ENCODE data around the gene RFX1.

The RFX1 gene

DNA sequence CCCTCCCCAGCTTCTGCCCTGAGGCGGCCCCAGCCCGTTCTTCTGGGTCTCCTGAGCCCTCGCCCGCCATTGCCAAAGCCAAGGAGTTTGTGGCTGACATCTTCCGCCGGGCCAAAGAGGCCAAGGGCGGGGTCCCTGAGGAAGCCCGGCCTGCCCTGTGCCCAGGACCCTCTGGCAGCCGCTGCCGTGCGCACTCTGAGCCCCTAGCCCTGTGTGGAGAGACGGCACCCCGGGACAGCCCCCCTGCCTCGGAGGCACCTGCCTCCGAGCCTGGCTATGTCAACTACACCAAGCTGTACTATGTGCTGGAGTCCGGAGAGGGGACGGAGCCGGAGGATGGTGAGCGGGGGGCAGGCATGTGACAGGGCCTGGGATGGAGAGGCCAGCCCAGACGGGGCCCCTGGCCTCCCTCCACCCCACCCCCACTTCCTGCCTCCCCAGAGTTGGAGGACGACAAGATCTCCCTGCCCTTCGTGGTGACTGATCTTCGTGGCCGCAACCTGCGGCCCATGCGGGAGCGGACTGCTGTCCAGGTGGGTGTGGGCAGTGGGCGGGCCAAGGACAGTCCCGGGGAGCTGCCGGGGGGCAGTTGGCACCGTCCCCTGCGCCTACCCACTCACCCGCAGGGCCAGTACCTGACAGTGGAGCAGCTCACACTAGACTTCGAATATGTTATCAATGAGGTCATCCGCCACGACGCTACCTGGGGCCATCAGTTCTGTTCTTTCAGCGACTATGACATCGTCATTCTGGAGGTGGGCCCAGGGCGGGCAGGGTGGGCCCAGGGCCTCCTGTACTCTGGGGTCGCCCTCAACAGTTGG is 46.8 kb downstream of the RFX1 start:
- TF ChIP-seq FOXP2 (optimal IDR thresholded peaks at IDR 0.05; ENCODE audit: borderline replicate concordance, extremely low read depth, extremely low read length, insufficient read depth) (no peak), POLR2AphosphoS5 (IDR thresholded peaks at IDR 0.05; ENCODE audit: low read depth, low read length) (no peak), TAF1 (IDR thresholded peaks at IDR 0.05; ENCODE audit: borderline replicate concordance, insufficient read depth, low read length) (no peak), SIN3A (IDR thresholded peaks at IDR 0.05; ENCODE audit: borderline replicate concordance, insufficient read depth, low read length) (no peak)
- TF ChIP-seq, protein P1, sequence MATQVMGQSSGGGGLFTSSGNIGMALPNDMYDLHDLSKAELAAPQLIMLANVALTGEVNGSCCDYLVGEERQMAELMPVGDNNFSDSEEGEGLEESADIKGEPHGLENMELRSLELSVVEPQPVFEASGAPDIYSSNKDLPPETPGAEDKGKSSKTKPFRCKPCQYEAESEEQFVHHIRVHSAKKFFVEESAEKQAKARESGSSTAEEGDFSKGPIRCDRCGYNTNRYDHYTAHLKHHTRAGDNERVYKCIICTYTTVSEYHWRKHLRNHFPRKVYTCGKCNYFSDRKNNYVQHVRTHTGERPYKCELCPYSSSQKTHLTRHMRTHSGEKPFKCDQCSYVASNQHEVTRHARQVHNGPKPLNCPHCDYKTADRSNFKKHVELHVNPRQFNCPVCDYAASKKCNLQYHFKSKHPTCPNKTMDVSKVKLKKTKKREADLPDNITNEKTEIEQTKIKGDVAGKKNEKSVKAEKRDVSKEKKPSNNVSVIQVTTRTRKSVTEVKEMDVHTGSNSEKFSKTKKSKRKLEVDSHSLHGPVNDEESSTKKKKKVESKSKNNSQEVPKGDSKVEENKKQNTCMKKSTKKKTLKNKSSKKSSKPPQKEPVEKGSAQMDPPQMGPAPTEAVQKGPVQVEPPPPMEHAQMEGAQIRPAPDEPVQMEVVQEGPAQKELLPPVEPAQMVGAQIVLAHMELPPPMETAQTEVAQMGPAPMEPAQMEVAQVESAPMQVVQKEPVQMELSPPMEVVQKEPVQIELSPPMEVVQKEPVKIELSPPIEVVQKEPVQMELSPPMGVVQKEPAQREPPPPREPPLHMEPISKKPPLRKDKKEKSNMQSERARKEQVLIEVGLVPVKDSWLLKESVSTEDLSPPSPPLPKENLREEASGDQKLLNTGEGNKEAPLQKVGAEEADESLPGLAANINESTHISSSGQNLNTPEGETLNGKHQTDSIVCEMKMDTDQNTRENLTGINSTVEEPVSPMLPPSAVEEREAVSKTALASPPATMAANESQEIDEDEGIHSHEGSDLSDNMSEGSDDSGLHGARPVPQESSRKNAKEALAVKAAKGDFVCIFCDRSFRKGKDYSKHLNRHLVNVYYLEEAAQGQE (IDR thresholded peaks at IDR 0.05; ENCODE audit: insufficient read depth in 1 of 2, low read depth in 2 of 2, low read length in 2 of 2), result no peak

- TF ChIP-seq TAF1 (IDR thresholded peaks at IDR 0.05; ENCODE audit: borderline replicate concordance, insufficient read depth, low read length), result no peak
Observed at GRCh38 chr19:13958043-13958442, 48.1 kb downstream of the RFX1 start.

GRCh38 chr19:13957051-13957450 is 49.1 kb downstream of the RFX1 start:
- TF ChIP-seq FOXP2 (optimal IDR thresholded peaks at IDR 0.05; ENCODE audit: borderline replicate concordance, extremely low read depth, extremely low read length, insufficient read depth) (no peak), SIN3A (IDR thresholded peaks at IDR 0.05; ENCODE audit: borderline replicate concordance, insufficient read depth, low read length) (no peak)

DNA sequence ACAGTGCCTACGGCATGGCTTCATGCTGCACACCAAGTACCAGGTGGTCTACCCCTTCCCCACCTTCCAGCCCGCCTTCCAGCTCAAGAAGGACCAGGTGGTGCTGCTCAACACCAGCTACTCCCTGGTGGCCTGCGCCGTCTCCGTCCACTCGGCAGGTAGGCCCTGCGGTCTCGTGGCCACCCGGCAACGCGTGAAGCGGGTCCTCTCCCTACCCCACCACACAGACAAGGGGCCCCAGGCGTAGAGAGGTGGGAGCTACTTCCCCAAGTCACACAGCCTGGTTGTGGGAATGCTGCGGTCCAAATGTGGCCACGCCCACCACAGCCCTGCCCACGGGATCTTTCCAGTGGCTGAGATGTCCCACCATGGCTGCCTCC is 49.8 kb downstream of the RFX1 start:
- TF ChIP-seq POLR2AphosphoS5 (IDR thresholded peaks at IDR 0.05; ENCODE audit: low read depth, low read length), result no peak
- TF ChIP-seq, protein P1 (IDR thresholded peaks at IDR 0.05; ENCODE audit: insufficient read depth in 1 of 2, low read depth in 2 of 2, low read length in 2 of 2), result no peak
- TF ChIP-seq FOXP2 (optimal IDR thresholded peaks at IDR 0.05; ENCODE audit: borderline replicate concordance, extremely low read depth, extremely low read length, insufficient read depth), result no peak
- TF ChIP-seq TAF1 (IDR thresholded peaks at IDR 0.05; ENCODE audit: borderline replicate concordance, insufficient read depth, low read length), result no peak
- no peak for TF ChIP-seq SIN3A (IDR thresholded peaks at IDR 0.05; ENCODE audit: borderline replicate concordance, insufficient read depth, low read length)

GRCh38 chr19:13955662-13956364 is 50.3 kb downstream of the RFX1 start:
- no peak for TF ChIP-seq FOXP2 (optimal IDR thresholded peaks at IDR 0.05; ENCODE audit: borderline replicate concordance, extremely low read depth, extremely low read length, insufficient read depth)

GRCh38 chr19:13954185-13954584 is 51.9 kb downstream of the RFX1 start:
- TF ChIP-seq TAF1 (IDR thresholded peaks at IDR 0.05; ENCODE audit: borderline replicate concordance, insufficient read depth, low read length) (no peak), SIN3A (IDR thresholded peaks at IDR 0.05; ENCODE audit: borderline replicate concordance, insufficient read depth, low read length) (no peak)

- TF ChIP-seq FOXP2 (optimal IDR thresholded peaks at IDR 0.05; ENCODE audit: borderline replicate concordance, extremely low read depth, extremely low read length, insufficient read depth), result no peak
- TF ChIP-seq, protein P1 (IDR thresholded peaks at IDR 0.05; ENCODE audit: insufficient read depth in 1 of 2, low read depth in 2 of 2, low read length in 2 of 2), result no peak
- TF ChIP-seq TAF1 (IDR thresholded peaks at IDR 0.05; ENCODE audit: borderline replicate concordance, insufficient read depth, low read length), result no peak
- no peak for TF ChIP-seq SIN3A (IDR thresholded peaks at IDR 0.05; ENCODE audit: borderline replicate concordance, insufficient read depth, low read length)
Observed at GRCh38 chr19:13952931-13953531, 53.1 kb downstream of the RFX1 start.

All from PFSK-1 (cell line).